Peyer's patch (tissue), 4 donors: ENCODE measurements around the gene MACC1. TPM values are rescaled to one million over a fixed set of nuclear protein-coding genes. Genes with fewer than 3 reads are reported as not detected.

Source experiments
- DNase-seq, 3 donors: peaks; one replicate each; pipeline ENCODE4 v3.0.0-alpha.2; 2017 to 2019
- H3K27ac ChIP-seq, 4 donors: fragments of 200-600 bp; sonication (generic); one replicate each; pipeline ENCODE4 v1.5.1; 2016 to 2019
- H3K27me3 ChIP-seq, 2 donors: fragments of 200-600 bp; sonication (generic); one replicate each; pipeline ENCODE4 v1.5.1; 2019
- H3K36me3 ChIP-seq, 3 donors: fragments of 200-600 bp; sonication (generic); one replicate each; pipeline ENCODE4 v1.5.1; 2016 to 2019
- H3K4me1 ChIP-seq, 4 donors: fragments of 200-600 bp; sonication (generic); one replicate each; pipeline ENCODE4 v1.5.1; 2016 to 2019
- H3K4me3 ChIP-seq, 4 donors: fragments of 200-600 bp; sonication (generic); 1 replicate in 3 of 4; 2 replicates in 1 of 4; pipeline ENCODE4 v1.5.1; 2016 to 2019; ENCODE audit warnings: mild to moderate bottlenecking in 1 of 4
- H3K9me3 ChIP-seq, 4 donors: fragments of 200-600 bp; sonication (generic); one replicate each; pipeline ENCODE4 v1.5.1; 2016 to 2019; ENCODE audit warnings: mild to moderate bottlenecking in 1 of 4
- POLR2A ChIP-seq, 2 donors: fragments of 450-650 bp; IDR thresholded peaks; one replicate each; pipeline ENCODE4 v1.5.1; 2017; ENCODE audit warnings: antibody characterized with exemption in 2 of 2, mild to moderate bottlenecking in 2 of 2, moderate library complexity in 2 of 2
- total RNA-seq, 4 donors: library from RNA; depleted of rRNA; stranded (reverse); fragments of >200 nt; gene quantifications; one replicate each; pipeline ENCODE4 v1.1.0, GENCODE V29; 2016
- TF ChIP-seq, protein P1 (sequence below), 6 experiments: fragments of 450-650 bp in 4 of 6; fragments of 200-600 bp in 2 of 6; sonication (generic) in 1 of 6; IDR thresholded peaks; one replicate each; pipeline ENCODE4 v1.5.1; 2017 to 2019; ENCODE audit warnings: antibody characterized with exemption in 6 of 6, mild to moderate bottlenecking in 3 of 6, moderate library complexity in 1 of 6

The MACC1 gene
- total RNA-seq, 4 donors from 2014 or later, result 25.6 to 79.4 (median 71.1) TPM

DNA sequence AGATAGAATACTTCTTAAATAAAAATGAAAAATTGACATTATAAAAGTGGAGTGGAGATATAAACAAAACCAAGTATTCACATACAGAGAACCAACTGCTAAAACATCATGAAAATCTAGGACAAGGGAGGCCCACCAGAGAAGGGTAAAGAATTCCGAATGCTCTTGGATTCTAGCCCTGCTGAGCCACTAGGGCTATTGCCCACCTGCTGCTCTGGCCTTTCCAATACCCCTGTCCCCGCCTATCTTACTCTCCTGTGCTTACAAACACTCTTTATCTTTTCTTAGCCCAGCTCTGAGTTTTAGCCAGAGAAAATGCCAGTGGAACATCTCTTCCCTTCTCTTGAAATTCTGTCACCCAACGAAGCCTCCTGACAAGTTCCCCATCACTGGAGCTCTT lies 100.3 kb downstream of the MACC1 start:
- H3K4me1 ChIP-seq, result peaks cover 0 to 13% (median 0%) of the 10 kb centered on the region in 4 donors
- H3K27me3 ChIP-seq, result no peaks in the 10 kb centered on the region
- no peak overlapping the region for H3K27ac ChIP-seq
- H3K36me3 ChIP-seq, result no peaks in the 10 kb centered on the region
- H3K4me3 ChIP-seq, result no peak overlapping the region
- no peak for DNase-seq
- H3K9me3 ChIP-seq, result no peaks in the 10 kb centered on the region
- TF ChIP-seq, protein P1, sequence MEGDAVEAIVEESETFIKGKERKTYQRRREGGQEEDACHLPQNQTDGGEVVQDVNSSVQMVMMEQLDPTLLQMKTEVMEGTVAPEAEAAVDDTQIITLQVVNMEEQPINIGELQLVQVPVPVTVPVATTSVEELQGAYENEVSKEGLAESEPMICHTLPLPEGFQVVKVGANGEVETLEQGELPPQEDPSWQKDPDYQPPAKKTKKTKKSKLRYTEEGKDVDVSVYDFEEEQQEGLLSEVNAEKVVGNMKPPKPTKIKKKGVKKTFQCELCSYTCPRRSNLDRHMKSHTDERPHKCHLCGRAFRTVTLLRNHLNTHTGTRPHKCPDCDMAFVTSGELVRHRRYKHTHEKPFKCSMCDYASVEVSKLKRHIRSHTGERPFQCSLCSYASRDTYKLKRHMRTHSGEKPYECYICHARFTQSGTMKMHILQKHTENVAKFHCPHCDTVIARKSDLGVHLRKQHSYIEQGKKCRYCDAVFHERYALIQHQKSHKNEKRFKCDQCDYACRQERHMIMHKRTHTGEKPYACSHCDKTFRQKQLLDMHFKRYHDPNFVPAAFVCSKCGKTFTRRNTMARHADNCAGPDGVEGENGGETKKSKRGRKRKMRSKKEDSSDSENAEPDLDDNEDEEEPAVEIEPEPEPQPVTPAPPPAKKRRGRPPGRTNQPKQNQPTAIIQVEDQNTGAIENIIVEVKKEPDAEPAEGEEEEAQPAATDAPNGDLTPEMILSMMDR (IDR thresholded peaks at IDR 0.05), result no peak
- TF ChIP-seq POLR2A (IDR thresholded peaks at IDR 0.05), result no peak

DNA sequence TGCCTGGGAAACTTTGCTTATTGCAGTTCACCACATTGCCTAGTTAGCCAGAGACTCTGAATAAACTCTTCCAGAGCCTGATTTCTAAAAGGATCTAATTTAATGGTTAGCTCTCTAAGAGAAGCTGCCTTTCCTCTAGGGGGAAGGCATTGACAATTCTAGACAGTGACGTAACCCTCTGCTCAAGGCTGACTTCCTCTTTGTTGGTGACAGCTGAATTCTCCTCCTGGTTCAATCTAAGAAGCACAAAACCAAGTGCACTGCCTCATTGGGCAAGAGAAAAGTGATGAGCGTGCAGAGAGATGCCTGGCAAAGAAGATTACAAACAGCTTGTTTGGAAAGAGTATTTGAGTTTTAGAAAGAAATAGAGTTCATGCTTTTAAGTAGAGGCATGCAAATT lies 102.7 kb downstream of the MACC1 start:
- H3K4me3 ChIP-seq, result no peak overlapping the region
- H3K36me3 ChIP-seq, result no peaks in the 10 kb centered on the region
- H3K27ac ChIP-seq, result peak overlapping the region in 1 of 4 donors; percentile 8
- H3K27me3 ChIP-seq, result no peaks in the 10 kb centered on the region
- DNase-seq, result peak in 2 of 3 donors; percentile 29 to 49
- H3K9me3 ChIP-seq, result no peaks in the 10 kb centered on the region
- no peak for TF ChIP-seq POLR2A (IDR thresholded peaks at IDR 0.05)
- TF ChIP-seq, protein P1 (IDR thresholded peaks at IDR 0.05), result peak in 1 of 6 experiments; percentile 6
- H3K4me1 ChIP-seq, result peaks cover 0 to 13% (median 0%) of the 10 kb centered on the region in 4 donors

DNA sequence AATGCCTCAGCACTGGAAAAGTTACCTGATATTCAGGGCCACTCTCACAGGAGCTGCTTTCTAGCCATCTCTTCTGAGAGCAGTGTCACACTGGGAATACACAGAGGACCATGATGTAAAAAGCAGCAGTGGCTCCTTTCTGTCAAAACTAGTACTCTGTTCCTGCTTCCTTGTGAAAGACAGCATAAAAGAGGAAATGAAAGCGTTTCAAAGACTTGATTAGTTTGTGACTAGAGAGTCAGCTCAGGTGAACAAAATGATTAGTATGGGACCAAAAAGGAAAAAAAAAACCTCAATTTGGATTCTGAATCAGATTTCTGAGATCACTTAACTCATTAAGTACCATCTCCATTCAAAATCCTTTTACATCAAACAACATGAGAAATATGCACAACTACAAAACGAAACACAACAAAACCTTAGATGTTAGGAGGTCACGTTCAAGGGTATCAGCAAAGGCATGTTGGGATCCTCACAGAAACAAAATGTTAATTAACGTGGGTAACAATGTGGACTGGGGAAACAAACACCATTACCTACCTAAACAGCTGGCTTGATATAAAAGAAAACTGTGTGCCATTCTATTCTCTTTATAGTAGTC lies 103.7 kb downstream of the MACC1 start:
- H3K4me3 ChIP-seq, result no peak overlapping the region
- H3K4me1 ChIP-seq, result peaks cover 0 to 13% (median 0%) of the 10 kb centered on the region in 4 donors
- no peak overlapping the region for H3K27ac ChIP-seq
- DNase-seq, result no peak
- H3K36me3 ChIP-seq, result no peaks in the 10 kb centered on the region
- H3K9me3 ChIP-seq, result no peaks in the 10 kb centered on the region
- TF ChIP-seq, protein P1 (IDR thresholded peaks at IDR 0.05), result no peak
- no peak for TF ChIP-seq POLR2A (IDR thresholded peaks at IDR 0.05)
- no peaks in the 10 kb centered on the region for H3K27me3 ChIP-seq

DNA sequence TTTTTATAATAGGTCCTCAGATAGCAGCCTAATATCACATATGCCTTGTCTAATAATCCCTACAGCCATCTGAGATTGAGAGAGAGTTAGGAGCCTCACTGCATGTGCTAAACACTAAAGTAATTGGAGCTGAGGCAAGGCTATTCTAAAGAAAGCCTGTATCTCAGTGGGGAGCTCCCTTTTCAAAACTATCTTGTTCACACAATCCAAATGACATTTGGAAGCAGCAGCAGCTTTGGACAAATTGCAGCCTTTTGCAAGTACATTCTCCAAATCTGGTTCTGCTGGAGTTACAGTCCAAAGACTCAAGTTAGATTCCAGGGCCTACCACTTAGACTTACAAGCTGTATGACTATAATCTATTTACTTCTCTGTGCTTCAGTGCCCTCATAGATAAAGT lies 104.5 kb downstream of the MACC1 start:
- TF ChIP-seq POLR2A (IDR thresholded peaks at IDR 0.05), result no peak
- TF ChIP-seq, protein P1 (IDR thresholded peaks at IDR 0.05), result no peak
- H3K27ac ChIP-seq, result no peak overlapping the region

DNA sequence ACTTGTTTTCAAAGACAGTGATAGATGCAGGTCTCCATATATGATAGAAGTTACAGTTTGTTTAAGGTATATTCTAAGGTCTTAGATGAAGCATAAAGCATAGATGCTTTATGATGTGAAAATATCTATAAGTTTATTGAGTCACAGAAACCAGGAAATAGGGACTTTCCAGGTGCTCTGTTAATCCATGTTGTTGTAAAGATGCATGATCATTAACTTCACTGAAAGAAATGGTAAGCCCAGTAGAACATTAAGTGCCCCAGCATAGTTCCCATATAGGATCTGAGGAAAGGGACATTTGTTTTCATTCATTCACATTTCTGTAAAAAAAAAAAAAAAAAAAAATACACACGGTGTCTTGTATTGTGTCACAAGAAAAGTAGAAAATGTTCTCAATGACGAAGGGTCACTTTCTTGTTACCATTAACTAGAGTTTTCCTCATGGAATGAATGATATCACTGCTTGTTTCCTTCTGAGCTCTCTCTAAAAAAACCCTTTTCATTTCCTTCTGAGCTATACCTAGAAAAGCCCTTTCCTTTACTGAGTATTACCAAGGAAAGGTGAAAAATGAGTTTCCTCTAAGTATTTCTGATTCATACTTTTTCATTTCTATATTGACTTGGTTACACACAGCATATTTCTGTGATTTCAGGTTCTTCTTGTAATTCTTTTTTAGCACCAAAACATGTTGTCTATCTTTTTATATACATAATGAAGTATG lies 105.2 kb downstream of the MACC1 start:
- Histone ChIP-seq H3K36me3 (no peaks in the 10 kb centered on the region), H3K27me3 (no peaks in the 10 kb centered on the region), H3K4me1 (peaks cover 0 to 24% (median 0%) of the 10 kb centered on the region in 4 donors), H3K27ac (no peak overlapping the region), H3K9me3 (no peaks in the 10 kb centered on the region), H3K4me3 (no peak overlapping the region)
- TF ChIP-seq, protein P1 (IDR thresholded peaks at IDR 0.05), result no peak
- TF ChIP-seq POLR2A (IDR thresholded peaks at IDR 0.05), result no peak
- no peak for DNase-seq

More for the DNA sequence above, 104.5 kb downstream of the MACC1 start:
- no peak overlapping the region for H3K4me3 ChIP-seq
- no peaks in the 10 kb centered on the region for H3K27me3 ChIP-seq
- peaks cover 0 to 18% (median 0%) of the 10 kb centered on the region in 4 donors for H3K4me1 ChIP-seq
- H3K9me3 ChIP-seq, result no peaks in the 10 kb centered on the region
- DNase-seq, result no peak
- no peaks in the 10 kb centered on the region for H3K36me3 ChIP-seq
